HG02642 (cell line): ENCODE data around the gene GFPT2.
A peak's percentile ranks its signal among the peaks of the same experiment; 100 is the strongest.
"Not testable (repeated sequence)": the region's sequence is repeated elsewhere in the genome, so short reads cannot be mapped to it uniquely, and the experiment has no call there.

Source experiments
- ATAC-seq: cut with Tn5 transposase; IDR thresholded peaks from one replicate; pipeline ENCODE4 v1.9.1; 2021; ENCODE audit warnings: mild to moderate bottlenecking; ENCODE audit not compliant: unreplicated experiment, poor library complexity

GFPT2 gene

GRCh38 chr5:180313677-180314505 is 39.2 kb downstream of the GFPT2 start:
- no peak for ATAC-seq

GRCh38 chr5:180311216-180311615 is 41.9 kb downstream of the GFPT2 start:
- no peak for ATAC-seq

- no peak for ATAC-seq
Observed at GRCh38 chr5:180306796-180307195, 46.3 kb downstream of the GFPT2 start.

GRCh38 chr5:180305481-180305880 is 47.7 kb downstream of the GFPT2 start:
- ATAC-seq, result no peak

- ATAC-seq, result no peak
Observed at GRCh38 chr5:180304431-180305375, 48.4 kb downstream of the GFPT2 start.

- no peak for ATAC-seq
Observed at GRCh38 chr5:180304016-180304292, 49.2 kb downstream of the GFPT2 start.

GRCh38 chr5:180303226-180304015 is 49.7 kb downstream of the GFPT2 start:
- ATAC-seq, result no peak

GRCh38 chr5:180302256-180302655 is 50.9 kb downstream of the GFPT2 start:
- no peak for ATAC-seq

GRCh38 chr5:180301253-180301652 is 51.9 kb downstream of the GFPT2 start:
- no peak for ATAC-seq

- no peak for ATAC-seq
Observed at GRCh38 chr5:180299526-180299925, 53.6 kb downstream of the GFPT2 start.

GRCh38 chr5:180299014-180299413 is 54.1 kb downstream of the GFPT2 start:
- not testable (repeated sequence) for ATAC-seq

GRCh38 chr5:180297587-180298282 is 55.4 kb downstream of the GFPT2 start:
- ATAC-seq, result no peak

GRCh38 chr5:180296771-180297170 is 56.4 kb downstream of the GFPT2 start:
- ATAC-seq, result no peak

- no peak for ATAC-seq
Observed at GRCh38 chr5:180294913-180295555, 58.1 kb downstream of the GFPT2 start.

GRCh38 chr5:180294411-180294810 is 58.7 kb downstream of the GFPT2 start:
- ATAC-seq, result no peak

GRCh38 chr5:180291943-180292831 is 60.9 kb downstream of the GFPT2 start, which contains the start of gene MAPK9:
Gene MAPK9 (minus strand): TSS chr5:180292083. CDS start chr5:180280561, 11,522 bp downstream.
- ATAC-seq, result peak; percentile 87

- peak; percentile 37 for ATAC-seq
Observed at GRCh38 chr5:180291234-180291940, 61.7 kb downstream of the GFPT2 start.
